Activated CD4-positive, alpha-beta T cell treated with anti-CD3 and anti-CD28 coated beads, Interleukin-2, amount 50 U/mL, for 48 hours (primary cell): ENCODE data around the gene NOD1.
A peak's percentile ranks its signal among the peaks of the same experiment; 100 is the strongest.
"Not testable (repeated sequence)": the region's sequence is repeated elsewhere in the genome, so short reads cannot be mapped to it uniquely, and the experiment has no call there.

Experiments used
- DNase-seq, 2 experiments: peaks; one replicate each; pipeline ENCODE4 v3.0.0-alpha.2; 2020

NOD1 gene, protein sequence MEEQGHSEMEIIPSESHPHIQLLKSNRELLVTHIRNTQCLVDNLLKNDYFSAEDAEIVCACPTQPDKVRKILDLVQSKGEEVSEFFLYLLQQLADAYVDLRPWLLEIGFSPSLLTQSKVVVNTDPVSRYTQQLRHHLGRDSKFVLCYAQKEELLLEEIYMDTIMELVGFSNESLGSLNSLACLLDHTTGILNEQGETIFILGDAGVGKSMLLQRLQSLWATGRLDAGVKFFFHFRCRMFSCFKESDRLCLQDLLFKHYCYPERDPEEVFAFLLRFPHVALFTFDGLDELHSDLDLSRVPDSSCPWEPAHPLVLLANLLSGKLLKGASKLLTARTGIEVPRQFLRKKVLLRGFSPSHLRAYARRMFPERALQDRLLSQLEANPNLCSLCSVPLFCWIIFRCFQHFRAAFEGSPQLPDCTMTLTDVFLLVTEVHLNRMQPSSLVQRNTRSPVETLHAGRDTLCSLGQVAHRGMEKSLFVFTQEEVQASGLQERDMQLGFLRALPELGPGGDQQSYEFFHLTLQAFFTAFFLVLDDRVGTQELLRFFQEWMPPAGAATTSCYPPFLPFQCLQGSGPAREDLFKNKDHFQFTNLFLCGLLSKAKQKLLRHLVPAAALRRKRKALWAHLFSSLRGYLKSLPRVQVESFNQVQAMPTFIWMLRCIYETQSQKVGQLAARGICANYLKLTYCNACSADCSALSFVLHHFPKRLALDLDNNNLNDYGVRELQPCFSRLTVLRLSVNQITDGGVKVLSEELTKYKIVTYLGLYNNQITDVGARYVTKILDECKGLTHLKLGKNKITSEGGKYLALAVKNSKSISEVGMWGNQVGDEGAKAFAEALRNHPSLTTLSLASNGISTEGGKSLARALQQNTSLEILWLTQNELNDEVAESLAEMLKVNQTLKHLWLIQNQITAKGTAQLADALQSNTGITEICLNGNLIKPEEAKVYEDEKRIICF

DNA sequence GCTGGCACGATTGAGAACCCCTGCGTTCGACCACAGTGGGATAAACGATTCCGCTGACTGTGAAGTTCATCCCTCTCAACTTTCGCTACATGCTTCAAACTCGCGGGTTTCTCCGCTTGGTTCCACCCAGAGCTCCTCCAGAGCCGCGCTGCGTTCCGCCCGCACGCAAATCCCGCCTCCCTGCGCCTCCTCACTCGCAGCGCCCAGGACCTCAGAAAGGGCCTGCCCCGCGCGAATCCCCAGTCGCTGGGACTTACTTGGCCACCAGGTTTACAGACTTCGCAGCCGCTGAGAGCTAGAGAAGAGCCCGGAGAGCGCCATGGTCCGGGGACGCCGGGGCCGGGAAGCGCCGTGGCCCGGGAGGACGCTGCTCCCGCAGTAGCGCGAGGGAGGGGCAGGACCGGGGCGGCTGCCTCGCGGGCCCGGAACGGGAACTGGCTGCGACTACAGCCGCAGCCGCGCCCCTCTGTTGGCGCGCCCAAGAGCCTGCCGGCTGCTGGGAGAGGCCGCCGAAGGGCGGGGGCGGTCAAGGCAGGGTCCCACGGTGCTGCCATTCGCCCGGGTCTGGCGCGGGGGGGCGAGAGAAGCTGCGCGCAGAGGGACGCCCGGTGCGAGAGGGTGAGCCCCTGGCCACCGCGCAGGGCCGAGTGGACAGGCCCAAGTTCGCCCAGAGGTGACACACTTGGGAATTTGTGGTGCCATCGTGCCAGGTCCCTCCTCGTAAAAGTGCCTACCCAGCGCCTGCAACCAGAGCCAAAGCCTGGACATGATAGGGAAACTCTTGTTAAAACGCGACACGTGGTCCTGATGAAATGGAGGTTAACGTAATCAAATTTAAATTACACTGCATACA, at the start of gene NOD1:
Gene NOD1, minus strand, starts transcription at position 436 of the 853 bp plus-strand sequence. CDS start 21,863 bp downstream, outside the sequence.
- peak; percentile 73 to 77 for DNase-seq

DNA sequence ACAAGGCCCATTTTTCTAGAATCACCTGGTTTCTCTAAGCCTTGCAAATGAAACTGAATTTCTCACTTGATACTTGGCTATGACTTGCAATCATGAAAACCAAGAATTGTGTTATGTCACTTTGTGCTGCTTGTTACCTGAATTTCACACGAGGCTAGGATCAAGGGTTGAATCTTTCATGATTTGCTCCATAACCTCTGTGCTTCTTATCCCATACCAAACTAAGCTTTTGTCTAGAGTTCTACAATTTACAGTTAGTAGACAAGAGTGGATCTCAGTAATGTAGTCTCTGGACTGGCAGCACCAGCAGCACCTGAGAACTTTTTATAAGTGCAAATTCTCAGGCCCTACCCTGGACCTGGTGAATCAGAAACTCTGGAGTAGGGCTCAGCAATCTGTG, 48.7 kb upstream of the NOD1 start:
- not testable (repeated sequence) for DNase-seq

DNA sequence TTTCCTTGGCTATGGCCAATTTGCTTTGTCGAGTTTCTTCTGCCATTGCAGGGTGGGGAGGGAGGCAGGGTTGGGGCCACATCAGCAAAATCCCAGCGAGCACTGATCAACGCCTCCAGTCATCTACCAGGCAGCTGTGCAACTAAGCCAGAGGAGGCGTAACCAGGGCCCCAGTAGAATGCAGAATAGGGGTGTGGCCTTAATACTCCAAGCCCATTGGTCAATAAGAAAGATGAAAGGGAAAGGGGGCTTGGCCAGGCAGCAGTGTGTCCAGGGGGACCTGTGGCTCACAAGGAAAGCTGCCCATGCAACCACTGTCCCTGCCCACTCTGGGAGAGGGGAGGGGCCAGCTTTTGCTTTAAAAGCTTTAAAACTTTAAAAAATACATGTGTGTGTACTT, 47.6 kb upstream of the NOD1 start:
- DNase-seq: no peak

DNA sequence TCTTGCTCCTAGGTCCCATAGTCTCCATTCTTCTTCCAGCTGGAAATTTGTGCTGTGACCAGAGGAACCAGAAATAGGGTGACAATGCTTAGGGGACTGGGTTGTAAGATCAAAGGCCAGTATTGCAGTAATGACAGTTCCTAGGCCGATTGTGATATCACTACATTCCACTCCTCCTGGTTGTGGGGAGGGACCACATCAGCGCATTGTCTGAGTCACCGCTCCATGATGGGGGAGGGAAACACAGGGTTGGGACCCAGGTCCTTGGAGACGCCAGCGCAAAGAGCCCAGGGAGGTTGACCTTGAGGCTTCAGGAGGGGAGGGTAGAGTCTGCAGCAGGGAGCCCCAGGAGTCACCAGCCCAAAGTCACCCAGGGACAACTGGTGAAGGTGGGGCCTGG, 46.8 kb upstream of the NOD1 start:
- no peak for DNase-seq

DNA sequence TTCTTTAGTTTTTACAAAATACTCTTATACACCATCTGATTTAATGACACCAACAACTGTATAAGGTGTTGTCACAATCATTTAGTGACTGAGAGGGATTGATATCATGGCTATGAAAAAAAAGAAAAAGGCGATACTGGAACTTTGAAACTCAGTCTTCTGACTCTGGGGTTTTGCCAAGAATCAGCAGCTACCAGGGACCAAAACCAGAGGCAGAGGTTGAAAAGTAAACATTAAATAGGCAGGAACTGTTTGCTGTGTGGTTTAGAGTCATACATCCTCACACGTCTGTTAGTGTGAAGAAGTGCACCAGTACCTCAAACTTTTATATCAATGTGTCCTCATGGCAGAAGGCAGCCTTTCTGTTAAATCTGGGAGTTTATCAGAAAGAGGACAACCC, 46.0 kb upstream of the NOD1 start:
- no peak for DNase-seq

DNA sequence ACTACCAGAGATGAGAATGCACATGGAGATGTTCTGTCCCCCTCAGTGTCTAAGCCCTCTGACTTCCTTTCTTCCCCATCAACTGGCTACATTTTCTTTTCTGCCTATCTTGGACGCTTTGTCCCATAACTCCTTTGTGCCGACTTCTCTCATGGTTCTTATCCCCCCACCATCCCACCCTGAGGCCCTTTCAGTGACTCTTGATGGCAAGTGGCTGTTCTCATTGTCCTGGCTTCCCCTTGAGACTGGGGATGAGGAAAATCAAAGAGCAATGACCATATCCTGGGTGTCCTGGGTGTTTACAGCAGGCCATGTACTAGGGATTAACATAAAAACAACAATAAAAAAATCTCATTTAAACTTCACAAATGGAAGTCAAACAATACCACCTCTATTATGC, 44.9 kb upstream of the NOD1 start:
- DNase-seq: no peak

DNA sequence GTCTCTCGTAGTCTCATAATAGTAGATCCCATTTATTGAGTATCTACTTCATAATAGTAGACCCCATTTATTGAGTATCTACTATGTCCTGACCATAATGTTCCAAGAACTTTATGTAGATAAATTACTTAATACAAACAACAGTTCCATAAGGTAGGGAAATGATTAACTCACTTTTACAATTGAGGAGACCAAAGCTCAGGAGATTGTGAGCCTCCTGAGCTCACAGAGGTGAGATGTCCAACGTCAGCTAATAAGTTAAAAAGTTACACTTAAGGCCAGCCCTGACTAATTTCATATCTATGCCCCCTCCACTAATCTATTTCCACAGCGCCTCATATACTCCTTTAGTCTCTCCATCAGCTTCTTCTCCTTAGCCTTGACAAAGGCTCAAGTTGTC, 43.6 kb upstream of the NOD1 start:
- DNase-seq: no peak

DNA sequence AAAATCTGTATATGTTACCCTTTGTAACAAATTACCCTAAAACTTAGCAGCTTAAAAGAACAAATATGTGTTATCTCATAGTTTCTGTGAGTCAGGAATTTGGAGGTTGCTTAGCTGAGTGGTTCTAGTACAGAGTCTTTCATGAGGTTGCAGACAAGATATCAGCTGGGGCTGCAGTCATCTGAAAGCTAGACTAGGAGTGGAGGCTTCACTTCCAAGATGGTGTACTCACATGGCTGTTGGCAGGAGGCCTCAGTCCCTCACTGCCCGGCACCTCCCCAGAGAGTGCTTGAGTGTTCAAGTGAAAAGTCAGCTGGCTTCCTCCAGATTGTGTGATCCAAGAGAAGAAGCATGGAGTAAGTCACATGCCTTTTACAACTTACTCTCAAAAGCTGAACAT, 42.9 kb upstream of the NOD1 start:
- no peak for DNase-seq

DNA sequence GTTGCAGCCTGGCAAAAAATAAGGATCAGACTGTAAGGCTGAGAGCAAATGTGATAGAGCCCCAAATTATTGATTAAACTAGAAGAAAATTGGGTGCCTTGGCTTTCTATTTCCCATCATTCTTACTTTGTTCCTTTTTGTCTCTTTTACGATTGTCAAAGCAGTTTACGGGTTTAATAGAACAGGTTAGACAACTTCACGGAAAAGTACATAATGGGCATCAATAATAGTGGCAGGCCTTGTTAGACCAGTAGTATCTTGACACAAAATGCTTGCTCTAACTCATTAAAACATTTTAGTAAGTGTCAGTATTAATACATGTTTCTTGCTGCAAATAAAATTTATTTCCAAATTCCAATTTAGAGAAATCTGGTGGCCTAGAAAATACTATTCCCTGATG, 40.5 kb upstream of the NOD1 start:
- no peak for DNase-seq

DNA sequence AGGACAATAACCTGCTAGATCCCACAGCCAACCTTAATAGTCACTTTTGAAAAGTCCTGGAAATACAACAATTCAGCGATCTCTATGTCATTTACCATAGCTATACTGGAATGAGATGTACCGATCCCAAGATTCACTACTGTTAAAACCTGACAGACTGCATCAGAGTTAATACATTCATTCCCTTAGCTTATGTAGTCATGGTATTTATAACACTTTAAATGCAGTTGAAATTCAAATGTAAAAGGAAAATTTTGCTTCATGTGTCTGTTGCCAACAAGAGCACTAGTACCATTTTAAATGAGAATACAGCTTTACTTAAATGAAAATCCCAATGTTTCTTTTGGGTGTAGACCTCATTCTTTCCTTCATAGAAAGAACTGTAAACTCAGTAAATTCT, 37.2 kb upstream of the NOD1 start:
- no peak for DNase-seq

DNA sequence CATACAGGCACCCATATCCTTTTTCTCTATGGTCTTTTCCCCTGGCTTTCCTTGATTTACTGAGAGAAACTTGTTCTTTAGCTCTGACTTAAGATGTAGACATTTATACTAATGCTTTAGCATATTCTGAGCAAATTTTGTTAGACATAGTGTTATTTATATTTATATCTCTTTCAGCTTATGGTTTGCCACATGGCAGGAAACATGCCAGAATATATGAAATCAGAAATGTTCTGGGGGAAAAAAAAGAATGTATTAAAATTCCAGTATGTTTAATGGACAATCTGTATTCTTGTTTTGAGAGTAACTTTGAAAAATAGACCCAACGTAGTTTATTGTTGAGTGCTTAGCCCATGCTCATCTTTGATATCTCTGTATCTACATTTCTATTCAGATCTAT, 36.2 kb upstream of the NOD1 start:
- DNase-seq: no peak

DNA sequence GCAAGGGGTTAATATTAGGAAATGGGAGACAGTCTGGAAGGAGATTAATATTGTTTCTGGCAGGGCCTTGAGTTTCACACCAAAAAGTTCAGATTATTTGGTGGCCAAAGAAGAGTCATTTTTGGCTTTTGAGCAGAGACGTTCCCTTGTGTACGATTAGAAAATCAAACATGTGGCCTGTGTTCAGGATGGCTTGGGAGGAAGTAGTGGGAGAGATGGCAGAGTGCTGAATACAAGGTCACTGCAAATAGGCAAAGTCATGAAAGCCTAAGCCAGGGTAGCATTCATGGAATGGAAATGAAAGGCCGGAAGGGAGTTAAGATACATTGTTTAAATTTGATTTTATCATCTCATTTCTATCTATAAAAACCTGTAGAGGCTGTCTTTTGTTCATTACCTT, 35.6 kb upstream of the NOD1 start:
- DNase-seq: no peak

DNA sequence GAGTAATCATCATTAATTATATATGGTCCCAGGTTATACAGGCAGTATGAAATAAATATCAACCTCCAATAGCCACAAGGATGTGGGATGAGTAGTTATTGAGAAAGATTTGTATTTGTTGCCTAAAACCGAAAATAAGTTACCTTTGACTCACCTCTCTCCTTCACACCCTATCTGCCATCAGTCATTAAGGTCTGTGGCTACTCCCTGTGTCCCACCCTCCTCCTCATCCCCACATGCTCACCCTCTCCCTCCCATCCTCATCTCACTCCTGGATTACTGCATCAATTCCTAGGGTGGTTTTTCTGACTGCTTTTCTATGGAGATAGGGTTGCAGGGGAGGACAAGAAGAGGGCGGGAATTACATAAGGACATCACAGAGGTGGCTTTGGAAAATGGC, 35.2 kb upstream of the NOD1 start:
- DNase-seq: no peak

DNA sequence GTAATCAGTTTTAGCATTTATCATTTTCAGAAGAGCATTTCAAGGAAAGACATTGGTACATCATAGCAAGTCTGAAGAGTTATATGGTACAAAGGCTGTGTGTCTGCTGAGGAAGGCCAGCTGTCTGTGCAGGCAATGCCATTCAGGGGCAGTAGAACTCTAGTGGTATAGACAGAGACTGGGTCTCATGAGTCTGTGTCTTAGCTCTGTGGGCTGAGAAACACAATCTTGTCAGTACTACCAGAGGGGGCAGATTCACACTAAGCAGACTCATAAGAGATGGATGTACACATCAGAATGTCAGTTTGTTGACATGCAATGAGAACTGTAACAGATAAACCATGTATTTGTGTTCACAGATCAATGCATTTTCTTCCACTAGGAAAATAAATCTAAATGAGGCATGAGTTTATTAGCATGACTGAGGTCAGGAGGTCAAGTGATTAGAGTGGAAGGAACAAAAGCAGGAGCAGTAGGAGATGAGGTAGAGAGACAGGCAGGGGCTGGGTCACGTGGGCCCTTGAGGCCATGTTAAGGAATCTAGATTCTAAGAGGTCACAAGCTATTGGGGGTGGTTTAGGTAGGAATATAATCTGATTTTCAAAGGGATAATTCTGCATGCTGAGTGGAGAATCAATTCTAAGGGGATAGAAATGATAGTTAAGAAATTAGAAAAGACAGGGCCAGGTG, 33.5 kb upstream of the NOD1 start:
- no peak for DNase-seq

DNA sequence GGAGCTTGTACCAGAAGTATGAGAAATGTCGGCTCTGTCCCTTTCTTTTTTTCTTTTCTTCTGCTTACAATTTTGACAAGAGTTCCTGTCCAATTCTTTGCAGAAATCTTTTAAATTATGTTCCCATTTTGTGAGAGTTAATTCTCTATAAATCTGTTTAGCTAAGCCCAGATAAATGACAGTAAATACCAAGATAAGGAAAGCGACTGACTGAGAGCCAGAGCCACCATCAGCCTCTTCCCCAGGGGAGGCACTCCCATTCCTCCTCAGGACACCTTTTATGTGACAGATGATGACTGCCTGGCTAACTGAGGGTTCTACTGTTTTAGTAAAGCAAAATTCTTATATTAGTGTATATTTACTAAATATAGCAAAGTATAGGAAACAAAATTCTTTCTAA, 32.9 kb upstream of the NOD1 start:
- no peak for DNase-seq

DNA sequence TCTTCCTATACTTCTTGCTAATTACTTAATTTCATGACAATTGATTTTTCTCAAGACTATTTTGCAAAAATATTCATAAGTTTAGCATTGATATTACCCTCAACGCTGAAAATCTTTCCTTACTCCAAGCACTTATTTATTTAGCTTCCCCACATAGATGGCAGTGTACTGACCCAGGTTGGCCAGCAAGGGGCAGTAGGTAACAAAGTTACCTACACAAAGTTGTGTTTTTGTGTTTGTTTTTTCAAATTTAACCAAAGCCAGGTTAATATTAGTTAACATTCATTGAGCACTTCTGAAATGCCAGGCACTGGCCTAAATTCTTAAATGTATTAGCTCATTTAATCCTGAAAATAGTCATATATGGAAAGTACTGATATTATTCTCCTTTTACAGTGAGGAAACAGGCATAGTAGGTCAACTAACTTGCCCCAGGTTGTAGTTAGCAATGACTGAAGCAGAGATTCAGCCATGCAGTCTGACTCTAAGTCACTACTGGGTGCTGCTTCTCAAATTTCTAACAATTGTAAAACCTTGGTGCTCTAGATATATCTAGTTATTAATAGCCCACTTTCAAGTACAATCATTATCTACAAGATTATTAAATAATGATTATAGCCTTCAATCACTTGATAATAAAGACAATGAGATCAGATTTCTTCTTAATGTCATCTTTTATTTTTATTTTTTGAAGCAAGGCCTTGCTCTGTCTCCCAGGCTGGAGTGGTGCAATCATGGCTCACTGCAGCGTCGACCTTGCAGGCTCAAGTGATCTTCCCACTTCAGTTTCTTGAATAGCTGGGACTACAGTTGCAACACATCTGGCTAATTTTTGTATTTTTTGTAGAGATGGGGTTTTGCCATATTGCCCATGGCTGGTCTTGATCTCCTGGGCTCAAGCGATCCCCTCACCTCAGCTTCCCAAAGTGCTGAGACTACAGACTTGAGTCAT, 31.8 kb upstream of the NOD1 start:
- DNase-seq: peak; percentile 21 to 39

DNA sequence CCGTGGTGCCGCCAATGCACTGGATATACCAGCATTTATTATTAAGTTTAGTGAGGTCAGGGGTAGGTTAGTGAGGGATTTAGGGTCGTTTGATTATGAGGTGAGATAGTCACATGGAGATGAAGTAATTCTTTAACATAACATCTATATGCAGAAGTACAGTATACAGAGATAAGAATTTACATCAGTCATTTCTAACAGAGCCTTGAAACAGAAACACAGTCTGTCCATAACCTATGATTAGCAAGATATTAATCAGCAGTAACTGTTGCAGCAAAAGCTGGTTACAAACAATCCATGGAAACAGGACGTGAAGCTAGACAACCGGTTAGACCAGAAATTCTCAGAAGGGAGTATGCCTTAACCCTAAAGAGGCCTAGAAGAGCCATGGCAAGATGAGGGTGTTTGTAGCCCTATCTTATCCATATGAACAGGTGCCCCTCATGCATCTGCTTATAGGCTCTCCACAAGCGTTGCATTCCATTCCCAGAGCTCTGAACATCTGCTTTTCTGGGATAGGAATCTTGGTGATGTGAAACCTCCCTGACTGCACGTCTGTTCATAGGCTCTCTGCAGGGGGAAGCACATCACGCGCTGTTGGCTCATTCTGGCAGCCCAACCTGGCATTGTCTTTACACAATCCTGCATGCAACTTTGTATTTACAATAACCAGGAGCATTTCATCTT, 30.7 kb upstream of the NOD1 start:
- not testable (repeated sequence) for DNase-seq

DNA sequence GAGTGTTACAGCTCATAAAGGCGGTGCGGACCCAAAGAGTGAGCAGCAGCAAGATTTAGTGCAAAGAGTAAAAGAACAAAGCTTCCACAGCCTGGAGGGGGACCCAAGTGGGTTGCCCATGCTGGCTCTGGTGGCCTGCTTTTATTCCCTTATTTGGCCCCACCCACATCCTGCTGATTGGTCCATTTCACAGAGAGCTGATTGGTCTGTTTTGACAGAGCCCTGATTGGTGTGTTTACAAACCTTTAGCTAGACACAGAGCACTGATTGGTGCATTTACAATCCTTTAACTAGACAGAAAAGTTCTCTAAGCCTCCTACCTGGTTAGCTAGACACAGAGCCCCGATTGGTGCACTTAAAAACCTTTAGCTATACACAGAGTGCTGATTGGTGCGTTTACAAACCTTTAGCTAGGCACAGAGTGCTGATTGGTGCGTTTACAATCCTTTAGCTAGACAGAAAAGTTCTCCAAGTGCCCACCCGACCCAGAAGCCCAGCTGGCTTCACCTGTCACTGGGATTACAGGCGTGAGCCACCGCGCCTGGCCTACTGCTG, 28.8 kb upstream of the NOD1 start:
- not testable (repeated sequence) for DNase-seq

DNA sequence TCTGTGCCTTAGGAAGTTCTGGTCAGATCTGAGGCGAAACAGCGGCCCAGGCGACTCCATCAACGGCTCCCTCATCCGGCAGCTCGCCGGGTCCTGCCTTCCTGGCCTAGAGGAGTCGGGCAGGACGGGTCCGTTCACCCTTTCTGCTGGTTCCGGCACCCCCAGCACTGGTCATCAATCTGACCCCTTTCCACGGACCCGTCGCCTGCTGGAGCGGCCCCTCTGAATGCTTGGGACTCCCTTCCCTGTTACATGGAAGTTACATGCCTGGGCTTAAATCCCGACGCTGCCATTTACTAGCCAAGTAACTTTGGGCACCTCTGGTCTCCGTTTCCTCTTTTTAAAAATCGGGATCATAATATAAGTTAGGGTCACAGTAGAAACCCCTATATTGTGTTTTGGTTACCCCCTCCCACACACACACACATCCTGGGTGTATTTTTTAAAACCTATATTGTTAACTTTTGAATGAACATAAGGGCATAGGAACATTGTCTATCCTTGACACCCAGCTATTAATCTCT, 26.7 kb upstream of the NOD1 start:
- DNase-seq: no peak
